GM12874 (cell line): ENCODE data around the gene SDHB.

Experiments used
- CTCF ChIP-seq: IDR thresholded peaks from 2 replicates; pipeline ENCODE4 v1.5.1; 2011; ENCODE audit warnings: low read depth, mild to moderate bottlenecking, control low read depth, low read length, moderate library complexity; ENCODE audit not compliant: insufficient read depth

SDHB gene

GRCh38 chr1:17052641-17053040, 1.2 kb downstream of the SDHB start:
- no peak for TF ChIP-seq CTCF

GRCh38 chr1:17052038-17052437, 1.8 kb downstream of the SDHB start:
- no peak for TF ChIP-seq CTCF

GRCh38 chr1:17047924-17048323, 5.9 kb downstream of the SDHB start:
- no peak for TF ChIP-seq CTCF

GRCh38 chr1:17046334-17046657, 7.5 kb downstream of the SDHB start:
- TF ChIP-seq CTCF = no peak

- TF ChIP-seq CTCF = peak; percentile 44; the same call in 1 of the 2 replicates
Measured at GRCh38 chr1:17045634-17046333, 8.0 kb downstream of the SDHB start.

- TF ChIP-seq CTCF = no peak
Measured at GRCh38 chr1:17045150-17045549, 8.7 kb downstream of the SDHB start.

DNA sequence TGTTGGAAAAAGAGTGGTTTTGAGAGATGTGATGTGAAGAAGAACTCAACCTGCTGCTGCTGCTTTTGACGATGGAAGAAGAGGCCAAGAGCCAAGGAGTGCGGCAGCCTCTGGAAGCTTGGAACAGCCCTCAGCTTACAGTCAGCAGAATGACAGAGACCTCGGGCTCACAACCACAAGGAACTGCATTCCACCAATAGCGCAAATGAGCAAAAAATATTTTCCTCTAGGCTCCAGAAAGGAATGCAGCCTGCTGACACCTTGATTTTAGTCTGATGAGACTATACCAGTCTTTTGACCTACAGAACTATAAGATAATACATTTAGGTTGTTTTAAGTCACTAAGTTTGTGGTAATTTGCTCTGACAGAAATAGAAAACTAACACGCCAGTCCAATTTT, 10.2 kb downstream of the SDHB start:
- no peak for TF ChIP-seq CTCF

- no peak for TF ChIP-seq CTCF
Measured at GRCh38 chr1:17040135-17040534, 13.7 kb downstream of the SDHB start.
